WTC11 (cell line): Measurements from ENCODE around the gene OPN1SW. TPM values are rescaled to one million over a fixed set of nuclear protein-coding genes. Genes with fewer than 3 reads are reported as not detected.
A peak's percentile ranks its signal among the peaks of the same experiment; 100 is the strongest.

Experiments used
- ATAC-seq: fragments of 200-7000 bp; cut with Tn5 transposase; 2 replicates; pipeline ENCODE4 v1.10.0; 2021; ENCODE audit warnings: mild to moderate bottlenecking, moderate library complexity
- CTCF ChIA-PET: fragments of 300-600 bp; sonication (Branson Sonifier 250); formaldehyde crosslinking; loops from one replicate; lab custom pipeline; 2021; ENCODE audit warnings: antibody characterized with exemption; lab: Charles Lee
- POLR2A ChIA-PET: fragments of 350-600 bp; sonication (Branson Sonifier 250); formaldehyde crosslinking; loops from one replicate; lab custom pipeline; 2021; ENCODE audit warnings: antibody characterized with exemption; lab: Charles Lee
- DNase-seq: peaks from one replicate; pipeline ENCODE4 v3.0.0; 2021; ENCODE audit warnings: low spot score
- H3K27ac Mint-ChIP-seq: 2 replicates; pipeline ENCODE4 v1.8.0; 2021; ENCODE audit warnings: mixed read lengths
- H3K27me3 Mint-ChIP-seq: 2 replicates; pipeline ENCODE4 v1.8.0; 2021; ENCODE audit warnings: low read depth, mild to moderate bottlenecking, moderate library complexity, mixed read lengths
- H3K36me3 Mint-ChIP-seq: 2 replicates; pipeline ENCODE4 v1.8.0; 2021; ENCODE audit warnings: mixed read lengths
- H3K4me1 Mint-ChIP-seq: 2 replicates; pipeline ENCODE4 v1.8.0; 2022; ENCODE audit warnings: mixed read lengths
- H3K4me3 Mint-ChIP-seq: 2 replicates; pipeline ENCODE4 v1.8.0; 2021; ENCODE audit warnings: mild to moderate bottlenecking, moderate library complexity, mixed read lengths
- H3K9me3 Mint-ChIP-seq: 2 replicates; pipeline ENCODE4 v1.8.0; 2021; ENCODE audit warnings: mixed read lengths
- CREM ChIP-seq: sonication (generic); formaldehyde crosslinking; IDR thresholded peaks from 2 replicates; pipeline ENCODE4 v1.8.1; 2022; ENCODE audit warnings: mild to moderate bottlenecking, missing genetic modification reagents, moderate library complexity
- ESRRA ChIP-seq: sonication (generic); formaldehyde crosslinking; IDR thresholded peaks from 2 replicates; pipeline ENCODE4 v1.8.1; 2022; ENCODE audit warnings: mild to moderate bottlenecking, missing genetic modification reagents, borderline replicate concordance
- HMGA2 ChIP-seq: fragments of 250-450 bp; sonication (Bioruptor Pico); IDR thresholded peaks from 2 replicates; pipeline ENCODE4 v1.4.0; 2021; ENCODE audit warnings: mild to moderate bottlenecking, moderate library complexity
- TP53 ChIP-seq: sonication (generic); formaldehyde crosslinking; IDR thresholded peaks from 2 replicates; pipeline ENCODE4 v1.8.1; 2023; ENCODE audit warnings: mild to moderate bottlenecking, missing genetic modification reagents
- total RNA-seq: library from RNA; stranded (reverse); gene quantifications from 3 replicates; pipeline ENCODE4 v1.2.3, GENCODE V29; 2021
- TF ChIP-seq, protein P1 (sequence below): sonication (generic); formaldehyde crosslinking; IDR thresholded peaks from 2 replicates; pipeline ENCODE4 v1.8.0; 2022; ENCODE audit warnings: mild to moderate bottlenecking, missing genetic modification reagents
- TF ChIP-seq, protein P2 (sequence below): sonication (generic); formaldehyde crosslinking; IDR thresholded peaks from 2 replicates; pipeline ENCODE4 v1.8.0; 2023; ENCODE audit warnings: missing genetic modification reagents, mild to moderate bottlenecking, borderline replicate concordance
- TF ChIP-seq, protein P3 (sequence below): sonication (generic); formaldehyde crosslinking; IDR thresholded peaks from 2 replicates; pipeline ENCODE4 v1.8.0; 2022; ENCODE audit warnings: mild to moderate bottlenecking, missing genetic modification reagents
- TF ChIP-seq, protein P4 (sequence below): sonication (generic); formaldehyde crosslinking; IDR thresholded peaks from 2 replicates; pipeline ENCODE4 v1.8.1; 2023; ENCODE audit warnings: mild to moderate bottlenecking, missing genetic modification reagents, moderate library complexity
- TF ChIP-seq, protein P5 (sequence below): sonication (generic); formaldehyde crosslinking; IDR thresholded peaks from 2 replicates; pipeline ENCODE4 v1.8.1; 2023; ENCODE audit warnings: mild to moderate bottlenecking, missing genetic modification reagents
- TF ChIP-seq, protein P6 (sequence below): sonication (generic); formaldehyde crosslinking; IDR thresholded peaks from 2 replicates; pipeline ENCODE4 v1.8.1; 2023; ENCODE audit warnings: mild to moderate bottlenecking, missing genetic modification reagents, moderate library complexity
- TF ChIP-seq, protein P7 (sequence below): fragments of 250-450 bp; sonication (Bioruptor Pico); IDR thresholded peaks from 2 replicates; pipeline ENCODE4 v1.9.0; 2021; ENCODE audit warnings: mild to moderate bottlenecking

Gene OPN1SW
- total RNA-seq, 1 experiment from 2014 or later = not detected

DNA sequence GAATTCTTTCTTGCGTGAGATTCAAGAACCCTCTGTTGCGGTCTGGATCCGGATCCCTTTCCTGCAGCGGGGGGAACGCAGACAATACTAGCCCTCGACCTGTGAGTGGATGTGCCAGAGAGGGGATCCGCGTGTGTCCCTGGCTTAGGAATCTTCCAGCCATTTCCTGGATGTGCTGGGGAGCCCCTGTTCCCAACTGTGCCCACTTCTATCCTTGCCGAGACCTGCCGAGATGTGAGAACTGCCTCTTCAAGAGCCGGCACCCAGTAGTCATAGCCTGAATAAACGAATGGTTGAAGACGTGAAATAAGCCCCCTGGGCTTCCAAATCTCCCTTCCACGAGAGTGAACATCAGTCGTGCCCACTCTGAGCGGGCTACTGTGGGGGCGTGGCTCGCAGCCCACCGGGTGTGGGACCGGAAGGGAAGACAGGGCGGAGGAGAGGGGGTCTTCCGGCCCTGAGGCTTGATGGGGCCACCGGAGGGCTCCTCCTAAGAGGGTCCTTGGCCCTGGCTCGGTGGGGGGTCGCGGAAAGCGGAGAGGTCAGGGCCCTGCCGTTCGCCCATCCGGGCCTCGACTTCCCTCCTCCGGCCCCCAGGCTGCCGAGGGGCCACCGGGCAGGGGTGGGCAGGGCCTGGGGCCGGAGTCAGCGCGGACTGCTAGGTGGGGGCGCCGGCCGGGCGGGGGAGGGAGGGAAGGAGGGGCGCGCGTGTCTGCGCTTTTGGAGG lies 14.9 kb upstream of the OPN1SW start:
- peak; percentile 32 for DNase-seq
- H3K27ac Mint-ChIP-seq = peak overlapping the region; percentile 36; the same call in 1 of the 2 replicates
- CTCF ChIA-PET = interaction anchor here (0.5 to 1.3 kb wide), 3 partner anchors 42 to 90 kb away, joined by 3 to 4 read pairs (median 3); no protein-coding TSS in a partner anchor

DNA sequence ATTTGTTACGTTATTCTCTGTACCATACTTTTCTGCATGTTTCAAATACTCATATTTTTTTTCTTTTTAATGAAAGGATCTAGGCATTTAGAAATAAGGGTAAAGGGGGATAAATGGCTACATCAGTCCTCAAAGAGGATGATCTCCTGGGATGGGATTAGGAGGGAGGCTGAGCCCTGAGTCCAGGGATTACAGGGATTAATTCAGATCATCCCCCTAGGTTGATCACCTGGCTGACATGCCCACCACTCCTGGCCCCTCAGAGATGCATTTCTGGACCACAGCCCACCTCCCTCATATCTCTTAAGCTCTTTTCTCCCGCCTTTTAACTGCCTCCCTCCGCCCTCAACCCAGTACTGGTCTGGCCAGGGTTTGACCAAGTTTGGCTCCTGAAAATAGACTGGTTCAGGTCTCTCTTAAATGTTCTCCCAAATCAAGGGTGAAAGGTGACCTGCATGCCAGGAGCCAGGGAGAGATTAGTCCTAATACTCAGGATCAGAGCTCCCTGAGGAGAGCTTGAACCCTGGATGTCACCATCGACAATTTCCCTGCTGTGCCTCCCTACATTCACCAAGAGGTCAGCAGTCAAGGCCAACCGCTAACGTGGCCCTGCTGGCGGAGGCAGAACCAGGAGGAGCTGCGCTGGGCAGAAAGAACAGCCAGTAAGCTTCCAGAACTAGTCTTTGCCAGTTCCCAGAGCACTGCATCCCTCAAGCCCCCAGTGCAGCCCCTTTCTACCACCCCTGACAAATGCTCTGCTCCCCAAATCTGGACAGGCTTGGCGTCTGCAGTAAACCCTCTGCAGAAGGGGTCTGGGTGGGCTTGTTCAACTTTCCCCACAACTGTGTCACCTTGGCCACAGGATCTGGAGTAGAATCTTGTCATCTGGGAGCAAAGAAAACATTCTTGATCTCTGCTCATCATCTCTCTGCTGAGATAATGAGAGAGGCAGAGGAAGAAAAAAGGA lies 13.1 kb upstream of the OPN1SW start:
- no peak overlapping the region for H3K27ac Mint-ChIP-seq
- ChIA-PET CTCF (interaction anchor here (1.4 to 2.0 kb wide), 2 partner anchors 53 to 91 kb away, joined by 3 to 6 read pairs; no protein-coding TSS in a partner anchor), POLR2A (no interaction called here)

More for the DNA sequence above, 14.9 kb upstream of the OPN1SW start:
- H3K4me3 Mint-ChIP-seq = peak overlapping the region; percentile 87
- H3K27me3 Mint-ChIP-seq = peaks cover 15% of the 10 kb centered on the region
- no peak for TF ChIP-seq TP53
- TF ChIP-seq, protein P1, sequence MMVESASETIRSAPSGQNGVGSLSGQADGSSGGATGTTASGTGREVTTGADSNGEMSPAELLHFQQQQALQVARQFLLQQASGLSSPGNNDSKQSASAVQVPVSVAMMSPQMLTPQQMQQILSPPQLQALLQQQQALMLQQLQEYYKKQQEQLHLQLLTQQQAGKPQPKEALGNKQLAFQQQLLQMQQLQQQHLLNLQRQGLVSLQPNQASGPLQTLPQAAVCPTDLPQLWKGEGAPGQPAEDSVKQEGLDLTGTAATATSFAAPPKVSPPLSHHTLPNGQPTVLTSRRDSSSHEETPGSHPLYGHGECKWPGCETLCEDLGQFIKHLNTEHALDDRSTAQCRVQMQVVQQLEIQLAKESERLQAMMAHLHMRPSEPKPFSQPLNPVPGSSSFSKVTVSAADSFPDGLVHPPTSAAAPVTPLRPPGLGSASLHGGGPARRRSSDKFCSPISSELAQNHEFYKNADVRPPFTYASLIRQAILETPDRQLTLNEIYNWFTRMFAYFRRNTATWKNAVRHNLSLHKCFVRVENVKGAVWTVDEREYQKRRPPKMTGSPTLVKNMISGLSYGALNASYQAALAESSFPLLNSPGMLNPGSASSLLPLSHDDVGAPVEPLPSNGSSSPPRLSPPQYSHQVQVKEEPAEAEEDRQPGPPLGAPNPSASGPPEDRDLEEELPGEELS = no peak
- TF ChIP-seq, protein P2, sequence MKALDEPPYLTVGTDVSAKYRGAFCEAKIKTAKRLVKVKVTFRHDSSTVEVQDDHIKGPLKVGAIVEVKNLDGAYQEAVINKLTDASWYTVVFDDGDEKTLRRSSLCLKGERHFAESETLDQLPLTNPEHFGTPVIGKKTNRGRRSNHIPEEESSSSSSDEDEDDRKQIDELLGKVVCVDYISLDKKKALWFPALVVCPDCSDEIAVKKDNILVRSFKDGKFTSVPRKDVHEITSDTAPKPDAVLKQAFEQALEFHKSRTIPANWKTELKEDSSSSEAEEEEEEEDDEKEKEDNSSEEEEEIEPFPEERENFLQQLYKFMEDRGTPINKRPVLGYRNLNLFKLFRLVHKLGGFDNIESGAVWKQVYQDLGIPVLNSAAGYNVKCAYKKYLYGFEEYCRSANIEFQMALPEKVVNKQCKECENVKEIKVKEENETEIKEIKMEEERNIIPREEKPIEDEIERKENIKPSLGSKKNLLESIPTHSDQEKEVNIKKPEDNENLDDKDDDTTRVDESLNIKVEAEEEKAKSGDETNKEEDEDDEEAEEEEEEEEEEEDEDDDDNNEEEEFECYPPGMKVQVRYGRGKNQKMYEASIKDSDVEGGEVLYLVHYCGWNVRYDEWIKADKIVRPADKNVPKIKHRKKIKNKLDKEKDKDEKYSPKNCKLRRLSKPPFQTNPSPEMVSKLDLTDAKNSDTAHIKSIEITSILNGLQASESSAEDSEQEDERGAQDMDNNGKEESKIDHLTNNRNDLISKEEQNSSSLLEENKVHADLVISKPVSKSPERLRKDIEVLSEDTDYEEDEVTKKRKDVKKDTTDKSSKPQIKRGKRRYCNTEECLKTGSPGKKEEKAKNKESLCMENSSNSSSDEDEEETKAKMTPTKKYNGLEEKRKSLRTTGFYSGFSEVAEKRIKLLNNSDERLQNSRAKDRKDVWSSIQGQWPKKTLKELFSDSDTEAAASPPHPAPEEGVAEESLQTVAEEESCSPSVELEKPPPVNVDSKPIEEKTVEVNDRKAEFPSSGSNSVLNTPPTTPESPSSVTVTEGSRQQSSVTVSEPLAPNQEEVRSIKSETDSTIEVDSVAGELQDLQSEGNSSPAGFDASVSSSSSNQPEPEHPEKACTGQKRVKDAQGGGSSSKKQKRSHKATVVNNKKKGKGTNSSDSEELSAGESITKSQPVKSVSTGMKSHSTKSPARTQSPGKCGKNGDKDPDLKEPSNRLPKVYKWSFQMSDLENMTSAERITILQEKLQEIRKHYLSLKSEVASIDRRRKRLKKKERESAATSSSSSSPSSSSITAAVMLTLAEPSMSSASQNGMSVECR (CRISPR knock-in tag) = peak; percentile 14; the same call in 1 of the 2 replicates
- TF ChIP-seq, protein P3, sequence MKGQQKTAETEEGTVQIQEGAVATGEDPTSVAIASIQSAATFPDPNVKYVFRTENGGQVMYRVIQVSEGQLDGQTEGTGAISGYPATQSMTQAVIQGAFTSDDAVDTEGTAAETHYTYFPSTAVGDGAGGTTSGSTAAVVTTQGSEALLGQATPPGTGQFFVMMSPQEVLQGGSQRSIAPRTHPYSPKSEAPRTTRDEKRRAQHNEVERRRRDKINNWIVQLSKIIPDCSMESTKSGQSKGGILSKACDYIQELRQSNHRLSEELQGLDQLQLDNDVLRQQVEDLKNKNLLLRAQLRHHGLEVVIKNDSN = 0 out of 2 replicates have a peak, but pooled peaks have one; percentile 15
- TF ChIP-seq, protein P4, sequence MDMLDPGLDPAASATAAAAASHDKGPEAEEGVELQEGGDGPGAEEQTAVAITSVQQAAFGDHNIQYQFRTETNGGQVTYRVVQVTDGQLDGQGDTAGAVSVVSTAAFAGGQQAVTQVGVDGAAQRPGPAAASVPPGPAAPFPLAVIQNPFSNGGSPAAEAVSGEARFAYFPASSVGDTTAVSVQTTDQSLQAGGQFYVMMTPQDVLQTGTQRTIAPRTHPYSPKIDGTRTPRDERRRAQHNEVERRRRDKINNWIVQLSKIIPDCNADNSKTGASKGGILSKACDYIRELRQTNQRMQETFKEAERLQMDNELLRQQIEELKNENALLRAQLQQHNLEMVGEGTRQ (CRISPR knock-in tag) = no peak
- H3K36me3 Mint-ChIP-seq = peaks cover 12% of the 10 kb centered on the region
- no peaks in the 10 kb centered on the region for H3K9me3 Mint-ChIP-seq
- POLR2A ChIA-PET = no interaction called here
- peak; percentile 14 for ATAC-seq
- H3K4me1 Mint-ChIP-seq = peaks cover 28% of the 10 kb centered on the region

More for the DNA sequence above, 13.1 kb upstream of the OPN1SW start:
- peaks cover 15% of the 10 kb centered on the region for H3K27me3 Mint-ChIP-seq
- no peaks in the 10 kb centered on the region for H3K36me3 Mint-ChIP-seq
- TF ChIP-seq, protein P5, sequence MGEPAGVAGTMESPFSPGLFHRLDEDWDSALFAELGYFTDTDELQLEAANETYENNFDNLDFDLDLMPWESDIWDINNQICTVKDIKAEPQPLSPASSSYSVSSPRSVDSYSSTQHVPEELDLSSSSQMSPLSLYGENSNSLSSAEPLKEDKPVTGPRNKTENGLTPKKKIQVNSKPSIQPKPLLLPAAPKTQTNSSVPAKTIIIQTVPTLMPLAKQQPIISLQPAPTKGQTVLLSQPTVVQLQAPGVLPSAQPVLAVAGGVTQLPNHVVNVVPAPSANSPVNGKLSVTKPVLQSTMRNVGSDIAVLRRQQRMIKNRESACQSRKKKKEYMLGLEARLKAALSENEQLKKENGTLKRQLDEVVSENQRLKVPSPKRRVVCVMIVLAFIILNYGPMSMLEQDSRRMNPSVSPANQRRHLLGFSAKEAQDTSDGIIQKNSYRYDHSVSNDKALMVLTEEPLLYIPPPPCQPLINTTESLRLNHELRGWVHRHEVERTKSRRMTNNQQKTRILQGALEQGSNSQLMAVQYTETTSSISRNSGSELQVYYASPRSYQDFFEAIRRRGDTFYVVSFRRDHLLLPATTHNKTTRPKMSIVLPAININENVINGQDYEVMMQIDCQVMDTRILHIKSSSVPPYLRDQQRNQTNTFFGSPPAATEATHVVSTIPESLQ (CRISPR knock-in tag) = no peak
- TF ChIP-seq CREM (CRISPR knock-in tag) = no peak
- no peak for TF ChIP-seq ESRRA
- TF ChIP-seq, protein P6, sequence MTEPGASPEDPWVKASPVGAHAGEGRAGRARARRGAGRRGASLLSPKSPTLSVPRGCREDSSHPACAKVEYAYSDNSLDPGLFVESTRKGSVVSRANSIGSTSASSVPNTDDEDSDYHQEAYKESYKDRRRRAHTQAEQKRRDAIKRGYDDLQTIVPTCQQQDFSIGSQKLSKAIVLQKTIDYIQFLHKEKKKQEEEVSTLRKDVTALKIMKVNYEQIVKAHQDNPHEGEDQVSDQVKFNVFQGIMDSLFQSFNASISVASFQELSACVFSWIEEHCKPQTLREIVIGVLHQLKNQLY (CRISPR knock-in tag) = no peak
- TF ChIP-seq HMGA2 (CRISPR knock-in tag) = no peak
- TF ChIP-seq, protein P7, sequence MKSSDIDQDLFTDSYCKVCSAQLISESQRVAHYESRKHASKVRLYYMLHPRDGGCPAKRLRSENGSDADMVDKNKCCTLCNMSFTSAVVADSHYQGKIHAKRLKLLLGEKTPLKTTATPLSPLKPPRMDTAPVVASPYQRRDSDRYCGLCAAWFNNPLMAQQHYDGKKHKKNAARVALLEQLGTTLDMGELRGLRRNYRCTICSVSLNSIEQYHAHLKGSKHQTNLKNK (CRISPR knock-in tag) = no peak
- no peaks in the 10 kb centered on the region for H3K9me3 Mint-ChIP-seq
- H3K4me3 Mint-ChIP-seq = no peak overlapping the region; the same call in 1 of the 2 replicates
- DNase-seq (no peak), ATAC-seq (no peak)
- H3K4me1 Mint-ChIP-seq = peaks cover 13% of the 10 kb centered on the region
